K562 (cell line): ENCODE results near the gene ESRRB. TPM values are rescaled to one million over a fixed set of nuclear protein-coding genes. Genes with fewer than 3 reads are reported as not detected.

ENCODE experiments used
- CCAR2 ChIP-seq: fragments of 200-400 bp; formaldehyde crosslinking; IDR thresholded peaks from 2 replicates; pipeline ENCODE4 v1.6.1; 2017; ENCODE audit warnings: mild to moderate bottlenecking, low read depth, low read length
- DPF2 ChIP-seq: fragments of 450-650 bp; IDR thresholded peaks from 2 replicates; pipeline ENCODE4 v1.6.1; 2016
- ELK3 ChIP-seq: fragments of 450-650 bp; formaldehyde crosslinking; IDR thresholded peaks from 2 replicates; pipeline ENCODE4 v1.4.0; 2020; ENCODE audit warnings: mild to moderate bottlenecking
- FOXM1 ChIP-seq, 2 experiments: fragments of 450-650 bp in 1 of 2; sonication (generic) in 1 of 2; formaldehyde crosslinking in 1 of 2; IDR thresholded peaks; 2 replicates each; pipeline versions ENCODE4 v1.6.1 to v1.9.0; 2017 to 2022; ENCODE audit warnings: low read depth in 2 of 2, mild to moderate bottlenecking in 2 of 2, missing genetic modification reagents in 1 of 2, moderate library complexity in 1 of 2
- NEUROD1 ChIP-seq: fragments of 150-350 bp; IDR thresholded peaks from 2 replicates; pipeline ENCODE4 v1.6.1; 2014; ENCODE audit warnings: borderline replicate concordance, low read length, low read depth; ENCODE audit not compliant: partially characterized antibody
- SUPT5H ChIP-seq: fragments of 450-650 bp; IDR thresholded peaks from 2 replicates; pipeline ENCODE4 v1.6.1; 2016
- ZNF239 ChIP-seq: fragments of 250-450 bp; sonication (Bioruptor Pico); IDR thresholded peaks from 2 replicates; pipeline ENCODE4 v1.4.0; 2020; ENCODE audit warnings: mild to moderate bottlenecking
- ZNF318 ChIP-seq, 2 experiments: fragments of 450-650 bp; IDR thresholded peaks; 2 replicates each; pipeline ENCODE4 v1.6.1; 2016; ENCODE audit warnings: mild to moderate bottlenecking in 2 of 2, borderline replicate concordance in 1 of 2, low read depth in 1 of 2, moderate library complexity in 1 of 2
- polyA plus RNA-seq, 8 experiments: library from polyadenylated mRNA; depleted of rRNA in 4 of 8; stranded (reverse) in 5 of 8; unstranded in 3 of 8; fragments of >200 nt; fragmentation: Nextera tagmentation in 2 of 8; fragmentation: Illumina TruSeq in 1 of 8; extraction: Ambion mirVana in 2 of 8; extraction: Trizol in 1 of 8; gene quantifications; 2 replicates each; pipeline versions ENCODE4 v1.2.1 to v1.2.3, GENCODE V29; 2011 to 2014; ENCODE audit warnings: inconsistent platforms in 1 of 8, missing spikeins in 1 of 8
- total RNA-seq, 7 experiments: library from RNA; depleted of rRNA in 6 of 7; stranded (reverse); fragments of >200 nt in 6 of 7; fragmentation: Illumina TruSeq in 2 of 7; extraction: Trizol in 2 of 7; gene quantifications; 2 replicates each; pipeline versions ENCODE4 v1.2.1 to v1.2.3, GENCODE V29; 2011 to 2021; ENCODE audit warnings: low replicate concordance in 1 of 7

The ESRRB gene
- total and polyA plus RNA-seq, 9 of the 15 experiments (the other 6 are each of a cell fraction or from before 2014, with no cell fraction given), result 3.2 to 24.7 (median 14.5) TPM

GRCh38 chr14:76467711-76468155, 91.8 kb downstream of the ESRRB start (continued):
- no peak for TF ChIP-seq ZNF318 (IDR thresholded peaks at IDR 0.05; ENCODE audit: borderline replicate concordance in 1 of 2, low read depth in 1 of 2)
- no peak for TF ChIP-seq CCAR2
- no peak for TF ChIP-seq ZNF239 (CRISPR knock-in tag)
- TF ChIP-seq NEUROD1, result no peak
- no peak for TF ChIP-seq FOXM1 (IDR thresholded peaks at IDR 0.05; ENCODE audit: low read depth)
- no peak for TF ChIP-seq FOXM1 (CRISPR knock-in tag; IDR thresholded peaks at IDR 0.05; ENCODE audit: low read depth)
- no peak for TF ChIP-seq SUPT5H
- no peak for TF ChIP-seq ELK3 (CRISPR knock-in tag)
- TF ChIP-seq DPF2, result no peak
